HepG2 (cell line): ENCODE measurements around the gene AP5Z1. TPM values are rescaled to one million over a fixed set of nuclear protein-coding genes. Genes with fewer than 3 reads are reported as not detected.

Experiments
- ATAC-seq: fragments of 200-7000 bp; cut with Tn5 transposase; 3 replicates; pipeline ENCODE4 v1.9.1; 2020; ENCODE audit warnings: mild to moderate bottlenecking, moderate library complexity
- BruUV-seq: library from RNA; stranded (reverse); fragments of 400-500 nt; replicated peaks from 2 replicates; lab custom pipeline; 2021; lab: Mats Ljungman, UMichigan
- CTCF ChIA-PET: fragments of 300-600 bp; formaldehyde crosslinking; extraction: SDS; loops from one replicate; lab custom pipeline; 2021; ENCODE audit warnings: low total read pairs, inconsistent platforms, low intra/inter-chr PET ratio; lab: Yijun Ruan, JAX
- POLR2A ChIA-PET: fragments of 350-600 bp; sonication (Branson Sonifier 250); formaldehyde crosslinking; loops from one replicate; lab custom pipeline; 2020; ENCODE audit warnings: antibody characterized with exemption, inconsistent platforms; lab: Yijun Ruan, JAX
- DNase-seq: peaks from one replicate; pipeline ENCODE4 v3.0.0-alpha.2; 2015; ENCODE audit warnings: low spot score
- FAIRE-seq: peaks from 3 replicates; lab custom pipeline; 2011; peaks lifted over from hg19 to GRCh38; lab: Jason Lieb, UNC
- H2AFZ ChIP-seq: one replicate; pipeline ENCODE4 v1.6.1; 2011; ENCODE audit warnings: low read length, inconsistent platforms
- H3K27ac ChIP-seq: fragments of 300-600 bp; 3 replicates; pipeline ENCODE4 v1.8.0; 2011; ENCODE audit warnings: mixed run types, mild to moderate bottlenecking, mixed read lengths, low read length, inconsistent platforms; ENCODE audit not compliant: insufficient read depth; ENCODE audit errors: extremely low read length
- H3K27me3 ChIP-seq, 2 experiments: fragments of 200-600 bp in 1 of 2; 2 replicates in 1 of 2; 3 replicates in 1 of 2; pipeline versions ENCODE4 v1.6.0 to v1.8.0; 2011; ENCODE audit warnings: low read length in 2 of 2, mild to moderate bottlenecking in 2 of 2, moderate library complexity in 2 of 2, inconsistent platforms in 1 of 2; ENCODE audit not compliant: insufficient read depth in 2 of 2, control insufficient read depth in 1 of 2
- H3K36me3 ChIP-seq, 2 experiments: fragments of 200-600 bp in 1 of 2; replicated peaks in 1 of 2; 2 replicates in 1 of 2; 3 replicates in 1 of 2; pipeline versions ENCODE4 v1.5.1 to v1.8.0; 2011; ENCODE audit warnings: low read length in 2 of 2, inconsistent platforms in 1 of 2; ENCODE audit not compliant: insufficient read depth in 2 of 2, control insufficient read depth in 1 of 2
- H3K4me1 ChIP-seq: 2 replicates; pipeline ENCODE4 v1.5.1; 2012; ENCODE audit warnings: low read length, inconsistent platforms; ENCODE audit not compliant: insufficient read depth
- H3K4me2 ChIP-seq: 2 replicates; pipeline ENCODE4 v1.6.0; 2011; ENCODE audit warnings: low read depth, low read length, inconsistent platforms
- H3K4me3 ChIP-seq, 3 experiments: fragments of 200-600 bp in 1 of 3; sonication (generic), shearing (Covaris generic) in 1 of 3; replicated peaks in 1 of 3; 2 replicates each; pipeline ENCODE4 v1.5.1; 2011 to 2016; ENCODE audit warnings: low read length in 3 of 3, inconsistent platforms in 2 of 3, low read depth in 2 of 3, mild to moderate bottlenecking in 2 of 3, control low read depth in 1 of 3, mixed read lengths in 1 of 3; ENCODE audit not compliant: insufficient read depth in 1 of 3
- H3K79me2 ChIP-seq: one replicate; pipeline ENCODE4 v1.6.1; 2011; ENCODE audit warnings: low read length, inconsistent platforms; ENCODE audit not compliant: insufficient read depth
- H3K9ac ChIP-seq: 2 replicates; pipeline ENCODE4 v1.6.0; 2011; ENCODE audit warnings: mild to moderate bottlenecking, low read depth, low read length, inconsistent platforms; ENCODE audit not compliant: insufficient read depth
- H3K9me3 ChIP-seq: 2 replicates; pipeline ENCODE4 v1.5.1; 2012; ENCODE audit warnings: mild to moderate bottlenecking, low read length
- H4K20me1 ChIP-seq: 2 replicates; pipeline ENCODE4 v1.6.0; 2011; ENCODE audit warnings: inconsistent platforms, mild to moderate bottlenecking, low read length, moderate library complexity; ENCODE audit not compliant: insufficient read depth
- ATF6 ChIP-seq: sonication (generic); formaldehyde crosslinking; conservative IDR thresholded peaks from 2 replicates; pipeline ENCODE4 v1.4.0; 2020; ENCODE audit warnings: missing genetic modification reagents
- HNRNPUL1 ChIP-seq: fragments of 200-400 bp; formaldehyde crosslinking; IDR thresholded peaks from 2 replicates; pipeline ENCODE4 v1.6.1; 2017; ENCODE audit warnings: low read depth, mild to moderate bottlenecking, low read length, moderate library complexity
- MIXL1 ChIP-seq: IDR thresholded peaks from 2 replicates; pipeline ENCODE4 v1.6.1; 2016
- PAF1 ChIP-seq: IDR thresholded peaks from 2 replicates; pipeline ENCODE4 v1.6.1; 2016; ENCODE audit warnings: missing genetic modification reagents, missing compliant biosample characterization
- SKIL ChIP-seq: sonication (generic); formaldehyde crosslinking; IDR thresholded peaks from 2 replicates; pipeline ENCODE4 v1.8.0; 2022; ENCODE audit warnings: missing genetic modification reagents, mild to moderate bottlenecking, moderate library complexity, borderline replicate concordance
- ZBTB25 ChIP-seq: IDR thresholded peaks from 2 replicates; pipeline ENCODE4 v1.6.1; 2018; ENCODE audit warnings: missing genetic modification reagents
- ZNF275 ChIP-seq: sonication (generic); formaldehyde crosslinking; IDR thresholded peaks from 2 replicates; pipeline ENCODE4 v1.8.0; 2022; ENCODE audit warnings: missing genetic modification reagents, mild to moderate bottlenecking, inconsistent platforms, borderline replicate concordance
- ZNF350 ChIP-seq: sonication (generic); formaldehyde crosslinking; IDR thresholded peaks from 2 replicates; pipeline ENCODE4 v1.4.0; 2020; ENCODE audit warnings: mild to moderate bottlenecking, low read depth, missing genetic modification reagents, borderline replicate concordance
- ZNF639 ChIP-seq: conservative IDR thresholded peaks from 2 replicates; pipeline ENCODE4 v1.6.1; 2018; ENCODE audit warnings: missing genetic modification reagents
- ZNF687 ChIP-seq: sonication (generic); formaldehyde crosslinking; IDR thresholded peaks from 2 replicates; pipeline ENCODE4 v1.5.1; 2020; ENCODE audit warnings: mild to moderate bottlenecking, missing genetic modification reagents, moderate library complexity
- ZNF713 ChIP-seq: sonication (generic); formaldehyde crosslinking; IDR thresholded peaks from 2 replicates; pipeline ENCODE4 v1.4.0; 2020; ENCODE audit warnings: mild to moderate bottlenecking, missing genetic modification reagents
- WGBS: methylation state at CpG from one replicate; pipeline ENCODE4 v1.1.6; 2017; ENCODE audit warnings: low lambda C conversion rate; 5-methylcytosine and 5-hydroxymethylcytosine counted together
- in situ Hi-C: cut with HindIII; loops from 2 replicates; pipeline ENCODE4 v1.10.0; 2017; ENCODE audit warnings: low pct_unique_long_range_greater_than_20kb; ENCODE audit not compliant: extremely low pct_ligation_motif_present
- intact Hi-C: fragments of 100-400 bp; cut with micrococcal nuclease; formaldehyde crosslinking; loops from one replicate; pipeline ENCODE4 v1.10.0; 2022; ENCODE audit not compliant: unreplicated experiment
- polyA plus RNA-seq, 8 experiments: library from polyadenylated mRNA; depleted of rRNA in 3 of 8; stranded (reverse) in 7 of 8; unstranded in 1 of 8; fragments of >200 nt; fragmentation: Illumina TruSeq in 4 of 8; extraction: Trizol in 4 of 8; gene quantifications; 2 replicates each; pipeline versions ENCODE4 v1.2.1 to v1.2.3, GENCODE V29; 2011 to 2016; ENCODE audit warnings: low read depth in 4 of 8, missing spikeins in 1 of 8, mixed read lengths in 1 of 8; ENCODE audit not compliant: insufficient read depth in 1 of 8
- total RNA-seq, 5 experiments: library from RNA; depleted of rRNA; stranded (reverse); fragments of >200 nt; fragmentation: Illumina TruSeq; extraction: Trizol; gene quantifications; 2 replicates each; pipeline ENCODE4 v1.2.3, GENCODE V29; 2016; ENCODE audit warnings: low read depth in 1 of 5

The AP5Z1 gene
- total and polyA plus RNA-seq, 2 of the 13 experiments (the other 11 are each of a cell fraction or from before 2014, with no cell fraction given), result 9.3 to 15.1 TPM

GRCh38 chr7:4817178-4817901 is 41.9 kb downstream of the AP5Z1 start:
- FAIRE-seq (no peak), ATAC-seq (no peak), DNase-seq (no peak)
- Histone ChIP-seq H3K4me2 (no peak overlapping the region), H3K27ac (no peak overlapping the region), H3K4me1 (peaks cover 7% of the 10 kb centered on the region; the same call in 1 of the 2 replicates), H3K9ac (no peak overlapping the region), H3K4me3 (no peak overlapping the region), H2AFZ (no peak overlapping the region), H3K27me3 (peaks cover 11 to 76% of the 10 kb centered on the region in 2 experiments), H3K9me3 (no peaks in the 10 kb centered on the region), H3K36me3 (no peaks in the 10 kb centered on the region), H3K79me2 (no peaks in the 10 kb centered on the region), H4K20me1 (no peaks in the 10 kb centered on the region)
- intact Hi-C loops (no loop called here), in situ Hi-C loops (no loop called here)
- no TSS peak for BruUV-seq
- 53% methylated on average over 23 of the region's 38 CpGs for WGBS
- ChIA-PET POLR2A (no interaction called here), CTCF (no interaction called here)
- TF ChIP-seq ZNF275 (CRISPR knock-in tag), result no peak
- TF ChIP-seq HNRNPUL1, result no peak
- no peak for TF ChIP-seq ZNF350 (CRISPR knock-in tag)
- TF ChIP-seq SKIL (CRISPR knock-in tag), result no peak
- no peak for TF ChIP-seq MIXL1 (CRISPR knock-in tag)
- TF ChIP-seq ZNF713 (CRISPR knock-in tag), result no peak
- no peak for TF ChIP-seq ZNF639
- no peak for TF ChIP-seq PAF1 (CRISPR knock-in tag)
- TF ChIP-seq ZBTB25 (CRISPR knock-in tag), result no peak
- TF ChIP-seq ZNF687 (CRISPR knock-in tag), result no peak
- TF ChIP-seq ATF6 (CRISPR knock-in tag), result no peak
